Kidney (tissue), 14 donors: Measurements from ENCODE around the gene SECTM1. TPM values are rescaled to one million over a fixed set of nuclear protein-coding genes. Genes with fewer than 3 reads are reported as not detected.

ENCODE experiments used
- DNase-seq, 5 donors: peaks; one replicate each; pipeline ENCODE4 v3.0.0-alpha.2; 2013 to 2020
- FAIRE-seq: peaks from 2 replicates; lab custom pipeline; 2012; peaks lifted over from hg19 to GRCh38; lab: Jason Lieb, UNC
- H3K27ac ChIP-seq, 2 donors: one replicate each; pipeline ENCODE4 v1.7.0; 2013; ENCODE audit warnings: low read depth in 2 of 2, low read length in 2 of 2, inconsistent platforms in 1 of 2
- H3K27me3 ChIP-seq: one replicate; pipeline ENCODE4 v1.7.1; 2013; ENCODE audit warnings: low read length, inconsistent platforms; ENCODE audit not compliant: control insufficient read depth, insufficient read depth
- H3K36me3 ChIP-seq, 3 donors: one replicate each; pipeline versions ENCODE4 v1.7.0 to v1.7.1; 2013; ENCODE audit warnings: low read length in 3 of 3, control low read depth in 1 of 3, inconsistent platforms in 1 of 3; ENCODE audit not compliant: insufficient read depth in 3 of 3, control insufficient read depth in 2 of 3
- H3K4me1 ChIP-seq, 3 donors: one replicate each; pipeline versions ENCODE4 v1.7.0 to v1.7.1; 2013; ENCODE audit warnings: low read length in 3 of 3, inconsistent platforms in 1 of 3, low read depth in 1 of 3; ENCODE audit not compliant: control insufficient read depth in 2 of 3, insufficient read depth in 2 of 3
- H3K4me3 ChIP-seq, 3 donors: one replicate each; pipeline versions ENCODE4 v1.7.0 to v1.8.1; 2013; ENCODE audit warnings: low read length in 3 of 3, control low read depth in 1 of 3, inconsistent platforms in 1 of 3
- H3K9ac ChIP-seq, 3 donors: one replicate each; pipeline versions ENCODE4 v1.7.0 to v1.7.1; 2013; ENCODE audit warnings: low read length in 3 of 3, control low read depth in 1 of 3, inconsistent platforms in 1 of 3
- H3K9me3 ChIP-seq, 3 donors: one replicate each; pipeline versions ENCODE4 v1.7.0 to v1.7.1; 2013; ENCODE audit warnings: low read length in 3 of 3, control low read depth in 1 of 3, inconsistent platforms in 1 of 3; ENCODE audit not compliant: control insufficient read depth in 2 of 3, insufficient read depth in 1 of 3
- CTCF ChIP-seq: IDR thresholded peaks from 3 replicates; pipeline ENCODE4 v1.5.1; 2012; ENCODE audit warnings: mild to moderate bottlenecking, moderate library complexity, borderline replicate concordance; ENCODE audit not compliant: insufficient read depth; ENCODE audit errors: extremely low read depth
- intact Hi-C: fragments of 100-400 bp; cut with DNase I; formaldehyde crosslinking; loops from one replicate; pipeline ENCODE4 v1.11.1; 2022
- polyA plus RNA-seq: library from polyadenylated mRNA; stranded (reverse); fragments of 350-450 nt; fragmentation: Illumina TruSeq; extraction: RNeasy Lipid Tissue Mini Kit (QIAGEN cat#74804); gene quantifications from one replicate; pipeline ENCODE4 v1.2.3, GENCODE V29; 2014; ENCODE audit warnings: low read depth, low replicate concordance; ENCODE audit not compliant: insufficient read depth
- total RNA-seq: library from RNA; stranded (reverse); fragmentation: NEBNext Ultra II Directional; extraction: Animal tissue kit (Norgen Biotek cat#: 25700); gene quantifications from one replicate; pipeline ENCODE4 v1.2.1, GENCODE V29; 2021
- donor health status: control.
- donor health status: control.
- donor health status: control.
- donor health status: control.
- donor health status: control.
- donor health status: DM: yes; HTN: yes; CAD: no.
- donor health status: Normal renal cell carcinoma (clear cell type).

The SECTM1 gene
- total and polyA plus RNA-seq, 2 donors from 2014 or later = 15.4 to 87.5 TPM

DNA sequence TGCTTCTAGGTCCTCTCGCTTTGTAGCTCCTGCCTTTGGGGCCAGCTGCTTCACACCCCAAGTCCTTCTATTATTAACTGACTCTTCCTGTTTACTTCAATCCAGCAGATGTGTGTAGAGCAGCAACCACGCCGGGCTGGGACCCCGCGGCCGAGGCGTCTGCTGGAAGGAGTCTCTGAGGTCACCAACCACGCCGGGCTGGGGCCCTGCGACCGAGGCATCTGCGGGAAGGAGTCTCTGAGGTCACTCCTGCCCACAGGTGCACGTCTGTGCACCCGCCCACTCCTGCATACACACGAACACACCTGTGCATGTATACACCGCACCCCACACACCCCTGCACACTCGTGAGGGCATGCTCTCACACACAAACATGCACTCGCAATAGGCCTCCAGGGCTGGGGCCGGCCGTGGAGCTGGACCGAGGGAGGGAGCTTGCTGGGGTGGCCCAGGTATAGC, 17.7 kb upstream of the SECTM1 start:
- intact Hi-C loops = loop anchor here (10.0 kb wide), 1 partner anchor 424 kb away; no protein-coding TSS in a partner anchor
- Histone ChIP-seq H3K4me1 (peaks cover 0 to 5% (median 0%) of the 10 kb centered on the region in 3 donors), H3K27ac (no peak overlapping the region), H3K9ac (no peak overlapping the region), H3K27me3 (no peaks in the 10 kb centered on the region), H3K4me3 (no peak overlapping the region), H3K36me3 (no peaks in the 10 kb centered on the region), H3K9me3 (no peaks in the 10 kb centered on the region)
- no peak for TF ChIP-seq CTCF
- DNase-seq (no peak), FAIRE-seq (no peak)

GRCh38 chr17:82350182-82351030, 16.8 kb upstream of the SECTM1 start:
- no peaks in the 10 kb centered on the region for H3K9me3 ChIP-seq
- DNase-seq (no peak), FAIRE-seq (no peak)
- TF ChIP-seq CTCF = no peak
- intact Hi-C loops = loop anchor here (10.0 kb wide), 1 partner anchor 424 kb away; no protein-coding TSS in a partner anchor
- no peaks in the 10 kb centered on the region for H3K4me1 ChIP-seq
- no peak overlapping the region for H3K4me3 ChIP-seq
- H3K36me3 ChIP-seq = no peaks in the 10 kb centered on the region
- no peak overlapping the region for H3K9ac ChIP-seq
- no peak overlapping the region for H3K27ac ChIP-seq
- H3K27me3 ChIP-seq = no peaks in the 10 kb centered on the region

DNA sequence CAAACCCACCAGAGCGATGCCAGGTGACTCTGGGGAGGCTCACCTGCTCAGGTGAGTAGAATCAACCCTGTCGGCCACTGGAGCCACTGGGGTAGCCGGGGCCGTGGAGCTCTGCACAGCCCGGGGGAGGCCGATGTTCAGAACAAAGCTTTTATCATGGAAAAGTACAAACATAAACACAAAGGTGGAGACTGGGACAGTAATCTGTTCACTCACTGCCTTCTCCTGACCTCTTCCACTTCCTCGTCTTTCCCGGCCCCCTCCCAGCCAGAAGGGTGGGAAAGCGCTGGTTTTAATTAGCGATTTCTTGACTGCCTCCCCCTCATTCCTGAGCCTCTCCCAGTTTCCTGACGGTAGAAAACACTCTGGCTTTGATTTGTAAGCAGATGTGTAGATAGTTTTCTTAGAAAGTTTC, 15.7 kb upstream of the SECTM1 start:
- H3K9me3 ChIP-seq = no peaks in the 10 kb centered on the region

More for the DNA sequence above, 15.7 kb upstream of the SECTM1 start:
- intact Hi-C loops = no loop called here
- no peak overlapping the region for H3K9ac ChIP-seq
- H3K36me3 ChIP-seq = no peaks in the 10 kb centered on the region
- DNase-seq = peak in 2 of 5 donors; percentile 64 to 77
- no peak overlapping the region for H3K4me3 ChIP-seq
- H3K27ac ChIP-seq = no peak overlapping the region
- H3K4me1 ChIP-seq = no peaks in the 10 kb centered on the region
- TF ChIP-seq CTCF = no peak
- H3K27me3 ChIP-seq = no peaks in the 10 kb centered on the region
- no peak for FAIRE-seq
